Stimulated activated CD8-positive, alpha-beta memory T cell treated with anti-CD3 and anti-CD28 coated beads, Interleukin-12 subunit alpha, Interleukin-12 subunit beta, amount 100 ng/mL, for 1 hour (primary cell): ENCODE data around the gene EFNA4.
A peak's percentile ranks its signal among the peaks of the same experiment; 100 is the strongest.
"Not testable (repeated sequence)": the region's sequence is repeated elsewhere in the genome, so short reads cannot be mapped to it uniquely, and the experiment has no call there.

Experiments
- DNase-seq: peaks from one replicate; pipeline ENCODE4 v3.0.0-alpha.2; 2020; ENCODE audit warnings: low read depth

Gene EFNA4

DNA sequence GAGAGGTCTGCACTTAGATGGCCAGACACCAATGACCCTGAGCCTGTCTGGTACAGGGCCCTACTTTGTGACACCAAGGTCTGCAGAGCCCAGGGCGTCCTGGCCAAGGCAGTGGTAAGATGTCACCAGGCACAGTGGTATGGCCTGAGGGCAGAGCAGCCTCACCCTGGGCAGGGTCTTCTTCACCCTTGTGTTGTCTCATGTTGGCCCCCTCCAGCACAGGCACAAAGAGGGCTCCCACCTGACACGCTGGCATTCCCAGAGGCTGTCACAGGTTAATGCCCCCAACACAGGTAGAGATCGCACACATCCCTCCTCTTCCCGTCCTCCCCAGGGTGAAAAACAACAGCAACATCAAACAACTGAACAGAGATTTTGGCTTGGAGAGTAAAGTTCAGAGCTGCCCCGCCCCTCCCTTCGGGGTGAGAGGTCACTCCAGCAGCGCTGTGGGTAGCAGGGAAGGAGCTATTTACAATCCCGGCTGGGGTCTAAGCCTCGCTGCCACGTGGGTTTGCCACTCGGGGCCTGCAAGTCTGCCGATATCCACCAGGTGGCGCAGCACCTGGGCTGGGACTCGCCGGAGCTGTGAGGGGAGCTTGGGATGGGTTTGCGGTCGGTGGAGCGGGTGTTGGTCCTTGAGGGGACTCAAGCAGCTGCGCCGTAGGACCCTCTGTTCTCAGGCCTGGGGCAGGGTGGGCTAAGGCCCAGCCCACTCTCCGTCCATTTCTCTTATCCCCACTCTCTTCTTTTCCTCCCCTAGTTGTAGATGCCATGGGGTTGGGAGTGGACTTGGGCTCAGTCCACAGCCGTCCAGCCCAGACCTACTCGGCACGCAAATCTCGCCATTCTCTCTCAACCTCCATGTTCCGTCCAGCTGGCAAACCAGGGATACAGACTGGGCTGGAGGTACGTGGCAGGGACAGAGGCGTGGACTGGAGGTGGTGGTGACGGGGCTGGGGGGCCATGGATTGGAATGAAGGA lies 27.8 kb downstream of the EFNA4 start:
- peak; percentile 69 for DNase-seq

DNA sequence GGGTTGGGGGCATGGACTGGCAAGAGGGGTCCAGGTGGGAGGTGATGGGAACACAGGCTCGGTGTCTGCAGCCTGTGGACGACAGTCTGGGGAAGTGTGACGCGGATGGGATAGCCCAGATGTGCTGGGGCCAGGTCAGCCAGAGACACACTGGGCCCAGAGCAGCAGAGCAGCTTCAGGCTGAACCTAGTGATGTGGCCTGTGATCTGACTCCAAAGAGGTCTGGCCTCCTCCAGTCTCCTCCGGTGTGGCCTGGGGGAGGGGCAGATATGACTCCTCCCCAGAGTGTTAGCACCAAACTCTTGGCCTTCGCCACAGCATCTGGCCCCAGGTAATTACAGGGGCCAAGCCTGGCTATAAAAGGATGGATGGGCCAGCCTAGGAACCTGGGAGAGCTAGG lies 28.6 kb downstream of the EFNA4 start:
- no peak for DNase-seq

DNA sequence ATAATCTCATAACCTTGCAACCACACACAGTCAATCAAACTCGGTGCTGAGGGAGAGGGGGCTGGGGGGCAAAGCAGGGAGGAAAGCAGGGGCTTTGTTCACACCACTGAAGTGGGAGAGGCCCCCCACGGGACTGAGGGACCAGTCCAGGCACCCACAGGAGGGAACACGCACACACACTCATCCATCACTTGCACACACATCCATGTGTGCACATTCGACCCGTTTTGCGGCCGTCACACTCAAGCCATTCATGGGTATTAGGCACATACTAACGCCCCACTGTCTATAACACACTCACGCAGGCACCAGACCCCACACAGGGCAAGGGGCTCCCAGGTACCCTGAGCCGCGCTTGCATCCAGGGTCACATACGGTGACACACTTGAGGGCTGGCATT lies 29.1 kb downstream of the EFNA4 start:
- DNase-seq = no peak

DNA sequence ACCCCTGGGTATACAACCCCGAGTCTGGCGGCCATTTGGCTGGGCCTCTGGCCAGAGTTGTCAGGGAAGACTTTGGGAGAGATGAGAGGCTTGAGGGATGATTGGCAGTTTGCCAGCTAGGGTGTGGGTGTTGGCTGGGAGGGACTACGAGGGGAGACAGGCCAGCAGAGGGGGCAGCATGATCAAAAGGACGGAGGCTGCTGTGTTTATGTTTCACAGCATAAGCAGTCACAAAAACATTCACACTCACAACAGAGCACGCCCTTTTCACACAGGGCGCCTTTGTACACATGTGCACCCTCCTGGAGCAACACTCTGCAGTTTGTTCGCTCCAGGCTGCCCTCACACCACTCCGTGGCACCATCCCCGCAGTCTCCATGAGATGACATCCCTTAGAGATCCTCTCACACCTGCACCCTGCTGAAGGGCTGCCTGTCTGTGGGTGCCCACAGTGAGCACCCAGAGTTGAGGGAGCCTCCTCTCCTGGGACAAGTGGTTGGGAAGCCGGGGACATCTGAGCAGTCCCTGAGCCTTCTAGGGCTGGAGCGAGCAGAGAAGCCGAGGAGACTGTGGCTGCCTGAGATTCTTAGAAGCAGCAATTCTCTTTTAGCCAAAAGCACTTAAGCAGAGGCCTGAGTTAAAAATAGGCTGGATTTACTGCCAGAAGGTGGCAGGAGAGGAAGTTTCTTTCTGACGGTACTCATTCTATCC lies 30.5 kb downstream of the EFNA4 start:
- no peak for DNase-seq

DNA sequence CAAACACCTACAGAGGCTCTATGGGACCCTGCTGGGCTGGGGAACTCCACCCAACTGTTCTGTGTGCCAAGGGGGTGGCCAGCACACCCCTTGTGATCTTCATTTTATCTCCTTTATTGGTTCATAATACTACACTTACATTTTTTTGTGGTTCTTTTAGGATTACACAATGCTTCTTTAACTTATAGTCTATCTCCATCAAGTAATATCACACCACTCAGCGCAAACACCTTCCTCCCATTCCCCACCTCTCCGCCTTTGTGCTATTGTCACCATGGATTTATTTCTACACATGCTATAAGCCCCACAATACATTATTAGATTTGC lies 31.0 kb downstream of the EFNA4 start:
- DNase-seq = no peak

DNA sequence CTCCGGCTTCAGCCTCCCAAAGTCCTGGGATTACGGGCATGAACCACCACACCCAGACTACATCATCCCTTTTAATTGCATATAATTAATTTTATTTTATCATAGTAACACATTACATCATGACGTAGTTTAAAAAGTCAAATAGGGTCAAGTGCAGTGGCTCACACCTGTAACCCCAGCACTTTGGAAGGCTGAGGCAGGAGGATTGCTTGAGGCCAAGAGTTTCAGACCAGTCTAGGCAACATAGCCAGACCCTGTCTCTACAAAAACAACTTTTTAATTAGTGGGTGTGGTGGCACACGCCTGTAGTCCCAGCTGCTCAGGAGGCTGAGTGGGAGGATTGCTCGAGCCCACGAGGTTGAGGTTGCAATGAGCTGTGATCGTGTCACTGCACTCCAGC lies 35.8 kb downstream of the EFNA4 start:
- DNase-seq = no peak

DNA sequence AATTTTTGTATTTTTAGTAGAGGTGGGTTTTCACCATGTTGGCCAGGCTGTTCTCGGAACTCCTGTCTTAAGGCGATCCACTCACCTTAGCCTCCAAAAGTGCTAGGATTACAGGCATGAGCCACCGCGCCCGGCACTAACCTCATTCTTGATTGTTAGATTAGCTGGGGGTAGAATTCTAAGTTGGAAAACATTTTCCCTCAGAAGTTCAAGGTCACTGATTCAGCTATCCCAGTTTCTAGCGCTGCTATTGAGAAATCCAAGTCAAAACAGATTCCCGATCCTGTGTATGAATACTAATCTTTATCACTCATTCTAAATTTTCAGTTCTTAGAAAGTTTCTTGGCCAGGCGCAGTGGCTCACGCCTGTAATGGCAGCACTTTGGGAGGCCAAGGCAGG lies 39.8 kb downstream of the EFNA4 start:
- no peak for DNase-seq

DNA sequence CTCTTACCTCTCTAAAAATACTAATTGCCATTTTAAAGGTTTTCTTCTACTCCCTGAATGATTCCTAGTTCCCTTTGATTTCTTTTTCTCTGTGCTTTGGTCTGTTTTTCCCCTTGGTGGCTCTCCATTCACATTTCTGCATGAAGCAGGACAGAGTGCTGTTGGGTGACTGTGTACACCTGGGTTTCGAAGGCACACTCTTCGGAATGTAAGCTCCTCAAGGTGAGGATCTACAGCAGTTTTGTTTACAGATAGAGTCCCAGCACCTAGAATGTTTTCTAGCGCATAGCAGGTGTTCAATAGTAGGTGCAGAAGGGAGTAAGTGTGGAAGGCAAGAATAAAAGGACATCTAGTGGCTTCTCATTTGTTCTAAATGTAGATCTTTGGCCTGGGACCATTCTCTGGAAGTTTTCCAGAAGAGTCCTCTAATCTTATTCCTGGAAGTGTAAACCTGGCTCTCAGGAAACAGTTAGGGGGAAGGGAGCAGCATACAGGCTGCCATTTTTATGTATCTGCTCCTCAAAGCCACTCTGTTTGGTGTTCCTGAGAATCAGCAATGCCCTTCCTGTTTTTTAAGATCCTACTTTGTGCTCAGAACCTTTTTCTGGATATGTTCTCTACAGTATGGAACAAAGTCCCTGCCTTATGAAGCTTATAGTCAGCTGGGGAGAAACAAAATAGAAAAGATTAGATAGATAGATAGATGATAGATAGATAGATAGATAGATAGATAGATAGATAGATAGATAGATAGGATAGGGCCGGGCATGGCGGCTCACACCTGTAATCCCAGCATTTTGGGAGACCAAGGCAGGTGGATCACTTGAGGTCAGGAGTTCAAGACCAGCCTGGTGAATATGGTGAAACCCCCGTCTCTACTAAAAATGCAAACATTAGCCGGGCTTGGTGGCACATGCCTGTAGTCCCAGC lies 41.3 kb downstream of the EFNA4 start:
- DNase-seq = no peak

DNA sequence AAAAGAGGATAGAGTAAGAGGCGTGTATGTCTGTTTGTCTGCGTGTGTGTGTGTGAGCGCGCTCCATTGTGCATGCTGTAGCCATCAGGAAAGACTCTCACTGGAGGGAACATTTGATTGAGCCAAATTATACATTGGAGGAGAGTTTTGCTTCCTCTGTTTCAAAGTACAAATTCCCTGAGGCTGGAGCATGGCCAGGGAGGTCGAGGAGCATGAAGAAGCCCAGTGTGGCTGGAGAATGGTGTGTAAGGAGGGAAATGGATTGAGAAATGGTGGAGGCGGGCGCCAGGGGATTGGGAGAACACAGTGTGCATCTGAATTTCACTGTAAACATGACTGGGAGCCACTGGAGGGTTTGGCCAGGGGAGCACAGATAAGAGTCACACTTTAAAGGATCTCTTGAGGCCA lies 42.1 kb downstream of the EFNA4 start:
- no peak for DNase-seq

DNA sequence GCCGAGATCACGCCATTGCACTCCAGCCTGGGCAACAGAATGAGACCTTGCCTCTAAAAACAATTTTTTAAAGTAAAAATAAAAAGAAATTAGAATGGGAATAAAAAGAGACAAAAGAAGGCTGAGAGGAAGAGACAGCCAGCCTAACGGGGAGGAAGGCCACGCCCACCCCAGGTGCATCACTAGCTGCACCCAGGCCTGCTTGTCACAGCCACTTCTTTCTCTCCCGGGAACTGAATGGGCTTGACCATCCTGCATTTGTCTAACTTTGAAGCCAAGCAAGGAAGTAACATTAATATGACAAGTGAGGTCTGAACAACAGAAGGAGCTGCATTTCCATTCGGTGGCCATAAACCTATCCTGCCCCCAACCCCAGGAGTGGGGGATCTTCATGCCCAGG lies 43.3 kb downstream of the EFNA4 start:
- no peak for DNase-seq

DNA sequence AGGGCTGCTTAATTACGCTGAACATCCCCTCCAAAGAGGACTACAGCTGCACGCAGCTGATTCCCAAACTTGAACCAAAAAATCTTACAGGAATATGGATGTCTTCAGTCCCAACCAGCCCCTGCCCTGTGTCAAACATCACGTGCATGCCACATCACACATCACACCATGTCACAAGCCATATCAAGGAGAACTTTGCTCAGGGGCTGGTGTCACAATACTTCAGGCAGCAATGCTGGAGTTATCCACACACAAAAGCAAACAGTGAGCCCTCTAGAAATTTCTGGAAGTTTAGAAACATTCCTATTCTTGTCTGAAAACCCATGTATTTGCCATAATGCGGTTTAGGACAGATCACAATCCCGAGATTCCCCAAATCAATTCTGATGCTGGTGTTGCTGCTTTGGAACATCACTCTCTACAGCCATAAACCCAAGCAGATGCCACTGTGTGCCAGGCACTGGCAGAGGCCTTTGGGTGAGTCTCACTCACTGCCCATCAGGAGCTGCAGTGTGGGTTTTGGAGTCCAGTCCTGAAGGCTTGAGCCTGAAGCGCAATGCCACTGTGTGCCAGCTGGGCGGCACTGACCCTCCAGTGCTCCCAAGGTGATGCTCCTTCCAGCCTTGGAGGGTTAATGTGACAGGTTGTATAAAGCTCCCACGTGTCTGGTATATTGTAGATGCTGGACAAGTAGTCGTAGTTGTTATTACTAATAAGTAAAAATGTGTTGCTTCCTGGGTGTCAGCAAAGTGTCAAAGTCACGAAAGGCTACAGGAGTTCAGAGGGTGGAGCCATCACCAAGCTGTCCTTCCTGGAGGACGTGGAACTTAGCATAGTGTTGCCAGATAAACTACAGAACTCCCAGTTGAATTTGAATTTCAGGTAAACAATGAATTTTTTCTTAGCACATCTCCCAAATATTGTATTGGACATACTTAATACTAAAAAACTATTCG lies 44.0 kb downstream of the EFNA4 start:
- DNase-seq = no peak

DNA sequence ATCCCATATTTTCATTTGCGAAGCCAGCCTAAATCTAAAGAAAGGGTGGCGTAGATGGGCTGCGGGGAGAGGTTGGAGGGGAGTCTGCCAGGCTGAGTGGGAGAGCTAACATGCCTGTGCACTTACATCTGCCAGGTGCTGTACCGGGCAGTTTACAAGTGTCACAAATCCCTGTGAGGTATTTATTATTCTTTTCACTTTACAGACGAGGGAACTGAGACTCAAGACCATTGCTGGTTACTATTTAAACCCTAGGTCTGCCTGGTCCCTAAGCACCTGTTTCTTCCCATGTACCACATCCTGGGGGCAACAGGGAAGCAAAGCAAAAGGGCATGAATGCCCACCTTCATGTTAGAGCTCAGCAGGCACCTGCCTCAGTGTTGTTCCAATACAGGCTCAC lies 44.8 kb downstream of the EFNA4 start:
- no peak for DNase-seq

DNA sequence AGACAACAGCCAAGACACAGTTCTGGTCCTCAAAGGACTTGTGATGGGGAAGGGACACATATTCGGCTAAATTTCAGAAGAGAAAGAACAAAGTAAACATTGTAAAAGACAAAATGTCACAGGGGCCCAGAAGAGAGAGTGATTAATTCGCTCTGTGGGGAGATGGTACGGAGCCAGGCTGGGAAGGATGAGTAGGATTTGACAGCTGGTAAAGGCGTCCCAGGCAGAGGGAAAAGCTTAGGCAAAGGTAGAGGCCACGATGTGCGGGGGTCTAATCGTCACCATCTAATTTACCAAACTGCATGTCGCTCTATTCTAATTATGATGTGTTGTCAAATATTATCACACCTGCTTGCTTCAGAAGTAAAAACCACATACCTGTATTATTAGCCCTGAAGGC lies 46.8 kb downstream of the EFNA4 start:
- no peak for DNase-seq

DNA sequence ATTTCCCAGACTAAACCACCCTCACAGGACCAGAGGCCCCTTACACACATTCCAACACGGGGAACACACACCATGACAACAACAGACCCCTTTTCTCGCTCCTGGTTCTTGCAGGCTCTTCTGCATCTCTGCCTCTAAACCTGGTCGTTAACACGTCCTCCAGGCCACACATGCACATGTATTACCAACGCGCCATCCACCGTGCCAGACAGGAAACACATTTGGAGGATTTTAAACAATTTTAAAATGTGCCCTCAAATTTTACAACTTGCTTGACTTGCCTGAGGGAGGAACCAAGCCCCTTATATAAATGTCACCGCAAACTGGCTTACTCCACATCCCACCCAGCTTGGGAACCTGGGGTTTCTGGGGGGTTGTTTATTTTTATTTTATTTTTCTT lies 47.3 kb downstream of the EFNA4 start:
- no peak for DNase-seq

DNA sequence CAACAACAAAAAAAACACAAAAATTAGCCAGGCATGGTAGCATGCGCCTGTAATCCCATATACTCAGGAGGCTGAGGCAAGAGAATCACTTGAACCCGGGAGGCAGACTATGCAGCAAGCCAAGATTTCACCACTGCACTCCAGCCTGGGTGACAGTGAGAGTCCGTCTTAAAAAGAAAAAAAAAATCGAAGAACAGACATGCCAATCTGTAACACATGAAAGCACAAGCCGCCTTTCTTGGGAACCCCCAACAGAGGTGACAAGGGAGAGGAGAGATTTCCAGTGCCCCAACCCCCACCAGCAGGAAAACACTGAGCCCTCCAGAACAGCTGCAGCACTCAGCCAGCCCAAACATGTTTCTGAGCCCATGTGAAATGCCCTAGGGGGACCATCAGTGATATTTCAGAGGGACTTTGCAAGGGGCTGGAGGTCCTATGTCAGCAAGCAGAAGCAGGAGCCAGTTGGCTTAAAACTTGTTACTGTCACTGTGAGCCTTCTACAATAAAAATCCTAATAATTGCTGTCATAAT lies 50.0 kb downstream of the EFNA4 start:
- DNase-seq = no peak

DNA sequence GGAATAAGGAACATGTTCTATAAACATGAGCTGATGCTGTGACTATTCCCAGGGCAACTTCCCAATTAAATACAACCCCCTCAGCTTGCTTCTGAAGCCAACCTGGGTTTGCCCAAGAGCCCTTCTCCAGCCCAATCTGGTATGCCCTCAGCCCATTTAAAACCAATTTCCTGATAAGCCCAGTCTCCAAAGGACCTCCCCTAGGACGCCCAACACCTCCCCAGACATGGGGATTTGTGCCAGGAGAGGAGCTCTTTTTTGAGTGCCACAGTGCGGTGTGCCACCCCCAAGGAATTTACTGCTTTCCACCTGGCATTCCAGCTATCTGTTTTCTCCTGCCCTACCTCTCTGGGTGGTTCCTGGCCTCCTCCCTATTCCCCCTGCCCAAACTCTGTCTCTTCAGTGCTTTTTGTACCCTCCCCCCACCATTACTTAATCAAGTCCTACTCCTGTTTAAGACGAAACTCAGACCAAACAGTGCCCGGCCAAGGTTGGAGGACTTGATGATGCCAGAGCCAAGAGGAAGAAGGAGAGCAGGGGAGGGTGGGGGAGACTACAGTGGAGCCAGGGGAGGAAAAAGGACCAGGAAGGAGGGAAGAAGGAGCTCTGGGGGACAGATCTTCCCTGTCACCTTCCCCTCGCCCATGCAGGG lies 52.7 kb downstream of the EFNA4 start:
- DNase-seq = no peak

DNA sequence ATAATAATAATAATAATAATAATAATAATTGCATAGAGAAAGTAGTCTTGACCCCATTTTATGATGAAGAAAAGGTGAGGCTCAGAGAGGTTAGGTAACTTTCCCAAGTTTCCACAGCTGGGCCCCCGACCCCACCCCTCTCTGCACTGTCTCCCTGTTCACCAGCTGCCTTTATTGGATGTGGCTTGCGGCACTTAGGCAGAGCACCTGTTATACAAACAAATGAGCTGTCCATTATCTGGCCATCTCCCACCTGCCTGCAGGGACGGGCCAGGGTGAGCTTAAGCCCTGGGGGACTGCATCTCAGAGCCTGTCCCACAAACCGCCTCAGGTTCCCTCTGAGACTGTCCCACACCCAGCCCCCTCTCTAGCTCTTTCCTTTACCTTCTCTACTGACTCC lies 54.1 kb downstream of the EFNA4 start:
- DNase-seq = no peak

DNA sequence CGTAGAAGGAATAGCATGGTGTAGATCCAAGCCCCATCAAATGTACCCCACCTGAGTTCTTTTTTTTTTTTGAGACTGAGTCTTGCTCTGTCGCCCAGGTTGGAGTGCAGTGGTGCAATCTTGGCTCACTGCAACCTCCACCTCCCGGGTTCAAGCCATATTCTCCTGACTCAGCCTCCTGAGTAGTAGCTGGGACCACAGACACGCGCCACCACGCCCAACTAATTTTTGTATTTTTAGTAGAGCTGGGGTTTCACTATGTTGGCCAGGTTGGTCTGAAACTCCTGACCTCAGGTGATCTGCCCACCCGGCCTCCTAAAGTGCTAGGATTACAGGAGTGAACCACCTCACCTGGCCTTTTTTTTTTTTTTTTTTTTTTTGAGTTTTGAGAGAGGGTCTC lies 54.5 kb downstream of the EFNA4 start:
- DNase-seq = not testable (repeated sequence)
